ENCODE measurements around the gene FARS2.

FARS2 gene

DNA sequence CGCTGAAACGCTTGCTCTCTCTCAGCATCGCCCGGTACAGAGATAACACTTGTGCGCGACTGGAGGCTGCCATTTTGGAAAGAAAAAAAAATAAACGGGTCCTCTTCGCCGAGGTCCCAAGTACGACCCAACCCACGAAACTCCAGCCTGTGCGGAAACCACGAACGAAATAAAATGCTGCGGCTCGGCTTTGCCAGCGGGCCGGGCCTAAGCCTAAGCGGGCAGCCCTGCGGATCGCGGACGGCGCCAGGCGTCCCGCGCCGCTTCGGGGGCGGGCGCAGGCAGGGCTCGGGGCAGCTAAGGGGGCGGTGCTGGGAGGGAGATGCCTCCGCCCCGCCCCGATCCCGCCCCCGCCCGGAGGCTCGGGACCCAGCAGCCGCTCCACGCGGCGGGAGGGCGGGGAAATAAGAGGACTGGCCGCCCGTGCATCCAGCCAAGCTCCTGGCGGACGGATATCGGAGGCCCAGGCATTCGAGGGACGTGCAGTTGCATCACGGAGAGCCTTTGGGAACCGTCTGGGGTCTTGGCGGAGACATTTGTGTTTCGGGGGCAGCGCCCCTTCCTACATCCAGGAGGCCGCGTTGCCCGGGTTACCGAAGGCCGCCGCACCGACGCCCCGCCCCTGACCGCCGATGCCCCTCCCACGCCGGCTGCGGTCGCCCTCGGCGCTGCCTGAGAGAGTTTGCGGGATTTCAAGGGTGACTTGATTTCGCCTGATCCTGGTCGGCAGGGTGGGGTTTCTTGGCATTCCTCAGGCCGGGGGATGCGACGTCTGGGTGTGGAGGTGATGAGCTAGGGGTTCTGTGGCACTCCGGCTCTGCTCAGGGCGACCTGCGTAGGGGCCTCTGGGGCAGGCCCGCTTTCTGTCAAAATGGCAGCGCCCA, at the start of gene FARS2, which contains the start of gene LYRM4:
TSS of gene FARS2 (plus strand) at position 853 of the 884 bp plus-strand sequence.
TSS of gene LYRM4 (minus strand) at position 290 of the 884 bp plus-strand sequence. CDS start at position 73, 217 bp downstream.
- DNase-seq, result peak; percentile 95

DNA sequence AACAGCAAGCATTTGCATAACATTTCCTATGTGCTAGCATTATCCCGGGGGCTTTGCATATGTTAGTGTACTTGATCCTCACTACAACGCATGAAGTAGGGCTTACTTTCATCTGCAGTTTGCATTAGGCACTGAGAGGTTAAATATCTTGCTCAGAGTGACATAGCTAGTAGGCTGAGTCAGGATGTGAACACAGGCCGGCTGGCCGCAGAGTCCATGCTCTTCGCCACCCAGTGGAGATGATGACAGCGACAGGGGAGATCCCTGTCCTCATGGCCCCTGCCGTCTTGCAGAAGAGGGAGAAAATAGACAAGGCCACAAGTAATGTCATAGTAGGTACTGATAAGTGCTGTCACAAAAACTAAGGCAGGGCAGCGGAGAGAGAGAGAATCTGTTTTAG, 47.5 kb upstream of the FARS2 start:
- DNase-seq, result no peak

DNA sequence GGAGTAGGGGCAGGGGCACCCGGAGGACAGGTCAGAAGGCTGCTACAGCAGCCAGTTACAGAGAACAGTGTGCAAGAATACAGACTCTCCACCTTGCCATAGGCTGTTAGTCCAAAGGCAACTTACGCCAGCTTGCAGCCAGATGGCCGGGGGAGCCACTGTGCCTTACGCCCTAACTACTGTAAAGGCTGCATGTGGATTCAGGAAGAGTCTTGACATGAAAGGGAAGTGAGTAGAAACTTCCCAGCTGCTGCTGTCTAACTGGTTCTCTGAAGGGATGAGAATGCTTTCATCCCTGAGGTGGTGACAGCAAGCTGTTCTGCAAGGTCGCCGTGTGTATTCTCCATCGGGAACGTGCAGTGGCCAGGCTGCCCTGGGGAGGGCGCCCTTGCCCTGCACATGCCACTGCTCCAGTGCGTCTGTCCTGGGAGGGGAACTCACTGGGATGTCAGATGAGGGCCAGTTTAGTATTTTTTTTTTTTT, 46.7 kb upstream of the FARS2 start:
- DNase-seq, result no peak

- DNase-seq, result no peak
Measured at GRCh38 chr6:5215159-5215558, 46.2 kb upstream of the FARS2 start.

- DNase-seq, result no peak
Measured at GRCh38 chr6:5215799-5216198, 45.5 kb upstream of the FARS2 start.

- DNase-seq, result no peak
Measured at GRCh38 chr6:5217356-5217755, 44.0 kb upstream of the FARS2 start.

DNA sequence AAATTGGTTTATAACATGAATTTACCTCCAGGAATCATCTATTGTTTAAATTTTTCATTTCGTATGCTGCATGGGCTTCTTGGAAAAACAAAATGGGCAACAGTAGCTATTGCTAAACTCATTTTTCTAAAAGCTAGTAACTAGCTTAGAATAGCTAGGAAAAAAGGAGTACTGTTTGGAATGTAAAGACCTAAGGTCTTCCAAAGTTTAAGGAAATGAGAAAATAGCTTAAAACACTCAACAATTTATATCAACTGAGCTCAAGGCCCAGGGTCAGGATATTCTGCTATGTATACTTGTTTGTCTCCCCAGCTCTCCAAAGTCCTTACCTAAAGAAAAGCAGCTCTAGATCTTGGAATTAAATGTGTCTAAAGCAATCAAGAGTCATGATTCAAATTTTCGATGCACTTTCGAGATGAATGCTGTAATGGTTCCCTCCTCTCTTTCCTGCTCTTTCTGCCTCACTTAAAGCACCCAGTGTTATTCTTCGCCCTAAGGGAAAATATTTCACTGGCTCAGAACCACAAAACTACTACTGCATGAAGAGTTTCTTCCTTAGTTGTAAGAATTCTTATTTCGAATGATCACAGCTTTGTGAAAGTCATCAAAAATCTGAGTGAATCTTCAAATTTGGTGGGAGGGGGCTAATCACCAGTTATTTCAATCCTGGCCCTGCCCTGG, 42.2 kb upstream of the FARS2 start:
- DNase-seq, result no peak

GRCh38 chr6:5220443-5220842, 40.9 kb upstream of the FARS2 start:
- DNase-seq, result no peak

DNA sequence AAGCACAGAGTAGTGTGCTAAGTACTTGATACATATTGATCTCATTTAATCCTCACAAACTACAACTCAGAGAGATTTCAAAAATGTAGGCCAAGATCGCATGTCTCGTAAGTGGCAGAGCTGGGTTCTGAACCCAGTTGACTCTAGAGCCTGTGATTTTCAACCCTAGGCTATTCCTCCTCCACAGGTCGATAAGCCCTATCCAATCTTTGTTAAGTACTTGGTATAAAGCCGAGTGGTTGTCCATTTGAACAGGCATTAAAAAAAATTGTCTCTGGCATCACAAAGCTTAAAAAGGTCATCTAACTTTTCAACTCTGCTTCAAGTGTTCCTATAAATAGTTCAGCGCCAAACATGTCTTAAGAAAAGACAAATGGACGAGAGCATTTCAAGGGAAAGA, 38.0 kb upstream of the FARS2 start:
- no peak for DNase-seq

DNA sequence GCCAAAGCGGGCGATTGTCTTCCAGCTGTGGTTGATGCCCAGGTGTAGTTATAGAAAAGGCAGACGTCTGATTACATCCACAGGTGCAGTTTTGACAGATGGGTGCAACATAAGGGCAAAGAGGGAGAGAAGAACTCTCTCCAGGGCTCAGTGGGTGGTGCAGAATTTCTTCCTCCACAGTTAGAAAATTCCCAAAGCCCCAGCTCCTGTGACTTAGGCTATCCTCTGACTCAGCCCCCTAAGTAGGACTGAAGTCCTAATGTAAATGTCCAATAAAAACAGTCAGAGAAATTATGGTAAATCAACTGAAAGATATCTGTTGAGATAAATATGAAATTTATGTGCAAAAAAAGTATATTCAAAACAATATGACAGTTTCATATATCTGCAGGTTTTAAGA, 32.0 kb upstream of the FARS2 start:
- no peak for DNase-seq

DNA sequence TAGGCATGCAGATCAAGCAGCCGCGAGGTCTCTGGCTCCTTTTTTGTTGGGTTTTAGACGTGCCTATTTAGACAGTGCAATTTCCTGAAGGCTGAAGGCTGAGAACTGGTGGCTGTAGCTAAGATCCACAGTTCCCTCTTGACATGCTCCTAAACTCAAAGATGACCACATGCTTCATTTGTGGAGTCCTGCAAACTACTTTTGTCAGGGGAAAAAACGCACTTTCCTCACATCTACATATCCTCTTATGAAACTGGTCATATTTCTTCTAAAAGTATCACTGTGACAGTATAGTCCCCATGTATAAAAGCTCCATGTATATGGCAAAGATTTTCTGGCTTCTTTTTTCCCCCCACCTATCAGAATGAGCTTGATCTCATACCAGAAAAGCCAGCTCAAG, 31.2 kb upstream of the FARS2 start:
- no peak for DNase-seq

- DNase-seq, result no peak
Measured at GRCh38 chr6:5231289-5231688, 30.0 kb upstream of the FARS2 start.

DNA sequence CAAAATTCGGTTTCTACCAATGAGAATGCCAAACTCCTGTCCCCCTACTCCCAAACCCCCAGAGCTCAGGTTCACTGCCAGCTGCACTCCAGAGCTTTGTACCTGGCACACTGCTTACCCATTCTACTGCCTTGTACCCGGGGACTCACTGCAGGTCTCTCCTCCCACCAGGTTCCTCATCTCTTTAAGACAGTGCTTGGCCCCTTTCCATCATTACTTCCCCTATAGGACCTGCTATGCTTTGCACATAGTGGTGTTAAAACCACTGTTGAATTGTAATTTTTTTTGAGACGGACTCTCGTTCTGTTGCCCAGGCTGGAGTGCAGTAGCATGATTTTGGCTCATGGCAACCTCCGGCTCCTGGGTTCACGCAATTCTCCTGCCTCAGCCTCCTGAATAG, 26.4 kb upstream of the FARS2 start:
- no peak for DNase-seq

- no peak for DNase-seq
Measured at GRCh38 chr6:5235830-5236229, 25.5 kb upstream of the FARS2 start.

- DNase-seq, result no peak
Measured at GRCh38 chr6:5237805-5238204, 23.5 kb upstream of the FARS2 start.

GRCh38 chr6:5238336-5238735, 23.0 kb upstream of the FARS2 start:
- DNase-seq, result no peak

- no peak for DNase-seq
Measured at GRCh38 chr6:5241252-5241651, 20.1 kb upstream of the FARS2 start.

DNA sequence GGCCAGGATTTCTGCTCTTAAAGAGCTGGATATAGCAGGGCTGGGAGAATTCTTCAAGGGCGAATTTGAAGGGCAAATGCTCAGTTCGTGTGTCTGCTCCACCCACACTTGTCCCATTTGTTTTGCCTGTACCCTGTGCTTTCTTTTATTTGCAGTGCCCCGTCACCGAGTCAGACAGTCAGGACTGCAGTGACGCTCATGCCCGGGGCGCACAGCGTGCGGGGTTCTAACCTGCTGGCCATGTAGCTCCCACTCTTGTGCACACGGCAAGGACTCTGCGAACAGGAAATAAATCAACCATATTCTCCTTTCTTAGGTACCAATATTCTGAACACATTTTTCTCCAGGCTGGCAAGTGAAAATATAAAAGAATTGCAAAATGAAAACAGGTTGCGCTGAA, 18.2 kb upstream of the FARS2 start:
- no peak for DNase-seq

- peak; percentile 18 for DNase-seq
Measured at GRCh38 chr6:5246141-5247097, 14.9 kb upstream of the FARS2 start.

- DNase-seq, result no peak
Measured at GRCh38 chr6:5247201-5247600, 14.1 kb upstream of the FARS2 start.

DNA sequence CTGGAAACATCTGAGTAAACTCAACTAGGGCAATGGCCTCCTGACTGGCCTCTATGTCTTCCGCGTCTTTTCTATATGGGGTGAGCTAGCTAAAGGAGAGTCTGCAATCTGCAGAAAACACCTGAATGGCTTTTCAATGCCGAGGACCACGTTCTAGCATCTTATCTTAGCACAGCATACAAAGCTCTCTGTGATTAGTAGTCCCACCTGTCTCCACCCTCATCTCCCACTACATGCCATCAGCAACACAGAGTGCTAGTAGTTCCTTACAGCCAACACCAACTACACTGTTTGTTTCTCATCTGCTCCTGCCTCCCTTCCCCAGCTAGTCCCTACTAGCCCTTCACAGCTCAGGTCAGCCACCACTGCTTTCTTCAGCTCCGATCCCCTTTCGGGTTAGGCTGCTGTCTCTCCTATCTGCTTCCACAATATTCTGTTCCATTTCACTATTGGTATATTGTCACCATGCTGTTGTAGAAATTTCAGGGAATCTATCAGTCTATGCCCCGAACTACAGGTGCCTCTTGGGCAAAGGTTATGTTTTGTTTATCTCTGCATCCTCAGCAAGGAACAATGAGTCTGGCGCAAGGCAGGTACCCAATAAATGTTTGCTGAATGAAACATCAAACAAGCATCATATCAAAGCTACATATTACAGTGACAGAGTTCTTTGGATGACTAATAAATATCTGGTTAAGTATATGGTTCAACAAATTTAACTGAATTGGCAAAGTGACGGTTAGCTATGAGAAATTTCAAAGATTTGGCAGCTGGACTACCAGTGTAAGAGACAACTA, 12.8 kb upstream of the FARS2 start:
- DNase-seq, result no peak

Measured in NCI-H2029 (cell line).